Stomach (tissue), 9 donors: ENCODE measurements around the gene SYNE3. TPM values are rescaled to one million over a fixed set of nuclear protein-coding genes. Genes with fewer than 3 reads are reported as not detected.
A peak's percentile ranks its signal among the peaks of the same experiment; 100 is the strongest.

Source experiments
- DNase-seq, 2 donors: peaks; one replicate each; pipeline versions ENCODE4 v3.0.0 to v3.0.0-alpha.2; 2013 to 2019
- H3K27ac ChIP-seq, 5 donors: fragments of 200-600 bp in 4 of 5; sonication (generic) in 4 of 5; one replicate each; pipeline ENCODE4 v1.5.1; 2013 to 2019; ENCODE audit warnings: mild to moderate bottlenecking in 1 of 5, moderate library complexity in 1 of 5
- H3K27me3 ChIP-seq, 3 donors: fragments of 200-600 bp; sonication (generic); one replicate each; pipeline ENCODE4 v1.5.1; 2017 to 2019; ENCODE audit warnings: mixed run types in 1 of 3
- H3K36me3 ChIP-seq, 4 donors: fragments of 200-600 bp; sonication (generic); 1 replicate in 3 of 4; 2 replicates in 1 of 4; pipeline ENCODE4 v1.5.1; 2016 to 2019
- H3K4me1 ChIP-seq, 4 donors: fragments of 200-600 bp; sonication (generic); one replicate each; pipeline ENCODE4 v1.5.1; 2016 to 2019
- H3K4me3 ChIP-seq, 4 donors: fragments of 200-600 bp; sonication (generic) in 3 of 4; one replicate each; pipeline ENCODE4 v1.5.1; 2016 to 2019; ENCODE audit warnings: mild to moderate bottlenecking in 1 of 4
- H3K9me3 ChIP-seq, 4 donors: fragments of 200-600 bp; sonication (generic); one replicate each; pipeline ENCODE4 v1.5.1; 2016 to 2019
- EP300 ChIP-seq: sonication (generic); formaldehyde crosslinking; IDR thresholded peaks from one replicate; pipeline ENCODE4 v1.6.1; 2017; ENCODE audit warnings: antibody characterized with exemption
- POLR2A ChIP-seq, 4 donors: fragments of 450-650 bp; IDR thresholded peaks; one replicate each; pipeline ENCODE4 v1.6.1; 2016; ENCODE audit warnings: antibody characterized with exemption in 4 of 4, control low read depth in 2 of 4, mild to moderate bottlenecking in 1 of 4, moderate library complexity in 1 of 4
- POLR2AphosphoS5 ChIP-seq, 3 donors: sonication (generic); formaldehyde crosslinking; IDR thresholded peaks; one replicate each; pipeline ENCODE4 v1.6.1; 2016; ENCODE audit warnings: antibody characterized with exemption in 3 of 3
- whole genome bisulfite sequencing, 5 donors: extraction: QIAGEN DNeasy Blood & Tissue Kit in 3 of 5; methylation state at CpG; one replicate each; pipeline versions ENCODE4 v1.1.5 to v1.1.7; 2013 to 2018; 5-methylcytosine and 5-hydroxymethylcytosine counted together
- intact Hi-C: fragments of 100-400 bp; cut with DNase I; formaldehyde crosslinking; loops from one replicate; pipeline ENCODE4 v1.15.1; 2023; ENCODE audit warnings: low total_unique reads
- polyA plus RNA-seq, 3 donors: library from polyadenylated mRNA; stranded (reverse); fragments of 200-250 nt; gene quantifications; one replicate each; pipeline ENCODE4 v1.2.3, GENCODE V29; 2013
- small RNA-seq, 4 donors: library from RNA; depleted of rRNA; stranded (forward); fragments of <200 nt; gene quantifications; one replicate each; pipeline ENCODE3, GENCODE V24; 2016
- total RNA-seq, 5 donors: library from RNA; depleted of rRNA; stranded (reverse); fragments of >200 nt; gene quantifications; one replicate each; pipeline versions ENCODE4 v1.1.0 to v1.2.3, GENCODE V29; 2014 to 2016
- TF ChIP-seq, protein P1 (sequence below), 7 experiments: fragments of 450-650 bp in 4 of 7; fragments of 200-600 bp in 3 of 7; sonication (generic) in 3 of 7; IDR thresholded peaks; one replicate each; pipeline ENCODE4 v1.5.1; 2016 to 2019; ENCODE audit warnings: antibody characterized with exemption in 7 of 7, control low read depth in 2 of 7, mild to moderate bottlenecking in 1 of 7
- donor health status: healthy with polysubstance abuse.
- donor health status: Bipolar disorder and iron deficiency.
- donor health status: healthy.

Gene SYNE3
- total and polyA plus RNA-seq, 8 donors = 0.58 to 85.2 (median 5.9) TPM

DNA sequence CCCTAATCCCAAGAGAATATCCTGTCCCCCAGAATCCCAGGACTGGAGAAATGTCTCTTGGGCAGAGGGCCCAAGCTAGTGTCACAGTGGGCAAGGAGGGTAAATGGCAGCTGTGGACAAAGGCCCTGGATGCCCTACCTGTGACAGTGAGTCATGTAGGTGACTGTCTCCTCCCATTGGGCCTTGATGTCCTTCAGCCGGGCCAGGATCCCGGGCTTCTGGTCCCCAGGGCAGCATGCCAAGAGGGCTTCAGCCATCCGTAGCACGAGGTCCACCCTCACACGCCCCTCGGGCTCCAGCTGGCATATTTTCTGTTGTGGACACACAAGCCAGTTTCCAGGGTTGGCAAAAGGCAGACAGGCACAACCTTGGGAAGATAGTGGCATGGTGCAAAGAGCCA lies 48.8 kb downstream of the SYNE3 start:
- Histone ChIP-seq H3K4me3 (no peak overlapping the region), H3K27me3 (no peaks in the 10 kb centered on the region), H3K9me3 (no peaks in the 10 kb centered on the region), H3K36me3 (peaks cover 0 to 42% (median 36%) of the 10 kb centered on the region in 4 donors), H3K27ac (peak overlapping the region in 1 of 5 donors; percentile 69), H3K4me1 (peaks cover 18 to 37% (median 25%) of the 10 kb centered on the region in 4 donors)
- TF ChIP-seq POLR2A (IDR thresholded peaks at IDR 0.05) (no peak), EP300 (no peak), POLR2AphosphoS5 (IDR thresholded peaks at IDR 0.05) (no peak)
- TF ChIP-seq, protein P1, sequence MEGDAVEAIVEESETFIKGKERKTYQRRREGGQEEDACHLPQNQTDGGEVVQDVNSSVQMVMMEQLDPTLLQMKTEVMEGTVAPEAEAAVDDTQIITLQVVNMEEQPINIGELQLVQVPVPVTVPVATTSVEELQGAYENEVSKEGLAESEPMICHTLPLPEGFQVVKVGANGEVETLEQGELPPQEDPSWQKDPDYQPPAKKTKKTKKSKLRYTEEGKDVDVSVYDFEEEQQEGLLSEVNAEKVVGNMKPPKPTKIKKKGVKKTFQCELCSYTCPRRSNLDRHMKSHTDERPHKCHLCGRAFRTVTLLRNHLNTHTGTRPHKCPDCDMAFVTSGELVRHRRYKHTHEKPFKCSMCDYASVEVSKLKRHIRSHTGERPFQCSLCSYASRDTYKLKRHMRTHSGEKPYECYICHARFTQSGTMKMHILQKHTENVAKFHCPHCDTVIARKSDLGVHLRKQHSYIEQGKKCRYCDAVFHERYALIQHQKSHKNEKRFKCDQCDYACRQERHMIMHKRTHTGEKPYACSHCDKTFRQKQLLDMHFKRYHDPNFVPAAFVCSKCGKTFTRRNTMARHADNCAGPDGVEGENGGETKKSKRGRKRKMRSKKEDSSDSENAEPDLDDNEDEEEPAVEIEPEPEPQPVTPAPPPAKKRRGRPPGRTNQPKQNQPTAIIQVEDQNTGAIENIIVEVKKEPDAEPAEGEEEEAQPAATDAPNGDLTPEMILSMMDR (IDR thresholded peaks at IDR 0.05) = no peak
- intact Hi-C loops = no loop called here
- WGBS, 5 donors = 49 to 72% (median 58%) methylated on average over 6 of the region's 6 CpGs
- DNase-seq = no peak

DNA sequence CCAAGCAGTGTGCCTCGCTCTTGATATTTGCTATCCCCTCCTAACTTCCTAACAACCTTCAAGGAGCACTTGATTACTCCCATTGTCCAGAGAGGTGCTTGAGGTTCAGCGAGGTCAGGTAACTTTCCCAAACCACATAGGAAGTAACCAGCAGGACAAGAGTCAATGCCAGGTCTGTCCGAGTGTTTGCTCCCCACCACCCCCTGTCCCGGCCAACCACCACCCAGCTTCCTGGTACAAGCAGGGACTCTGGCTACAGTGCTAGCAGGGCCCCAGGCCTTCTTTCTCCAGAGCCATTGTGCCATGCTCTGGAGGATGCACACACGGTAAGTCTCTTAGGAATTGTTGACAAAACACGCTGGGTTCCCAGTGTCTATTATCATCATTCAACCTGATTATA lies 49.2 kb downstream of the SYNE3 start:
- H3K4me1 ChIP-seq = peaks cover 18 to 41% (median 26%) of the 10 kb centered on the region in 4 donors
- H3K27me3 ChIP-seq = no peaks in the 10 kb centered on the region
- H3K36me3 ChIP-seq = peaks cover 0 to 38% (median 35%) of the 10 kb centered on the region in 4 donors
- no peak for DNase-seq
- H3K27ac ChIP-seq = peak overlapping the region in 1 of 5 donors; percentile 69
- intact Hi-C loops = no loop called here
- no peak overlapping the region for H3K4me3 ChIP-seq
- 72 to 91% (median 82%) methylated on average over 6 of the region's 6 CpGs for WGBS, 5 donors
- TF ChIP-seq, protein P1 (IDR thresholded peaks at IDR 0.05) = no peak
- no peak for TF ChIP-seq EP300
- no peaks in the 10 kb centered on the region for H3K9me3 ChIP-seq

Small RNAs within 50 kb of the gene (small RNA-seq; reads per million reads assigned to genes)
- gene SCARNA13 = 0.98 to 6.8 (median 3.5) reads per million in 4 donors

Other genes starting within 250 kb of the SYNE3 start
- 10 to 100 TPM; 12.8 to 42.9 (median 30.1) TPM for gene CLMN, start 196.7 kb downstream of the SYNE3 start, total RNA-seq
- gene CLMN, start 196.7 kb downstream of the SYNE3 start, polyA plus RNA-seq = 1 to 10 TPM; 5.3 to 8.7 (median 6.2) TPM
- 100 to 1,000 TPM in 1 of 5 donors, 10 to 100 TPM in 4; 29.5 to 316 (median 38.4) TPM for gene GLRX5, start 18.4 kb upstream of the SYNE3 start, total RNA-seq
- 10 to 100 TPM; 40.3 to 49.9 (median 40.6) TPM for gene GLRX5, start 18.4 kb upstream of the SYNE3 start, polyA plus RNA-seq
- under 1 TPM in 1 of 5 donors, not detected in 4; 0.37 TPM for gene TCL1B, start 169.8 kb upstream of the SYNE3 start, total RNA-seq
- not detected for gene TCL1B, start 169.8 kb upstream of the SYNE3 start, polyA plus RNA-seq
- gene TCL1A, start 197.5 kb upstream of the SYNE3 start, total RNA-seq = 1 to 10 TPM in 1 of 5 donors, not detected in 4; 3.9 TPM
- 1 to 10 TPM in 1 of 3 donors, not detected in 2; 6.5 TPM for gene TCL1A, start 197.5 kb upstream of the SYNE3 start, polyA plus RNA-seq